Measurements from ENCODE around the gene TMEM183A.

The TMEM183A gene

DNA sequence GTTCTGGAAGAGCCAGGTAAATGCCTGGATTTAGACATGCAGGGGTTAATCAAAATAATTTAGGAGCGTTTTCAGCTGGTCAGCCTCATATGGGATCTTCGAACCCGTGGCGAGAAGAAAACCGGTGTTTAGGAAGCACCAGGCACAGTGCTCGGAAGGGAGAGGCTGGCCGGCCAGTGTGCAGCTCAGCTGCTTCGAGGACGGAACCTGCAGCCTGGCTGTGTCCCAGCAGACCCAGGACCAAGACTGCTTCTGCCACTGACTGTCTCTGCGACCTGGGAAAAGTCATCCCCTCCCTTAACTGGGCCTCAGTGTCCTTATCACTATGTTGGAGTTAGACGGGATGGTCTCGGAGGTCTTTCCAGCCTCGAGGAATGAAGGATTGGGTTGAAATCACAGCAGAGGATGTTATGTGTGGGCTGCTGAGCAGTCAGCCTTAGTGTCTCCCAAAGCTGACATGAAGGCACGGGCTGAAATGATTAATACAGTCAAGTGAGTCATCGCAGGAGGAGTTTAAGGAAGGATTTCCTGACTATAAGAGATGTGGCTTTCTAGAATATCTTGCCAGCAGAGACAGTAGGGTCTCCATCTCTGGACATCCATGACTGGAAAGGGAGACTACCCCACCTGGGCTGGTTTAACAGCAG, 39.9 kb downstream of the TMEM183A start:
- DNase-seq (ENCODE audit: low read depth): no peak

DNA sequence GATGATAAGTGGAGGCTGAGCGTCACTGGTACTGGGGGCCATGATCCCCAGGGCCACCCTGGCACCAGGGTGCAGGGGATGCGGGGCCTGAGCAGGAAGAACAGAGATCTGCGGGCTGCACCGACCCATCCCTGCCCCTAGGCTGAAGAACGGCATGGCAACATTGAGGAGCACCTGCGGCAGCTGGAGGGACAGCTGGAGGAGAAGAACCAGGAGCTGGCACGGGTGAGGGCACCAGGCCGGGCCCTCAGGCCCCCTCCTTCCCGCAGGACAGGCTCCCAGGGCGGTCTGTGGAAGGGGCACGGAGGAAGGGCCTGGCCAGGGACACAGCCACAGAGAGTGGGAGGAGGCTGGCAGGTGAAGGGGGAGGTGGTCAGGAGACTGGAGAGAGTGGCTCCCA, 40.9 kb downstream of the TMEM183A start:
- no peak for DNase-seq (ENCODE audit: low read depth)

GRCh38 chr1:203048555-203049051, 41.4 kb downstream of the TMEM183A start:
- no peak for DNase-seq (ENCODE audit: low read depth)

GRCh38 chr1:203049077-203049476, 41.9 kb downstream of the TMEM183A start:
- no peak for DNase-seq (ENCODE audit: low read depth)

DNA sequence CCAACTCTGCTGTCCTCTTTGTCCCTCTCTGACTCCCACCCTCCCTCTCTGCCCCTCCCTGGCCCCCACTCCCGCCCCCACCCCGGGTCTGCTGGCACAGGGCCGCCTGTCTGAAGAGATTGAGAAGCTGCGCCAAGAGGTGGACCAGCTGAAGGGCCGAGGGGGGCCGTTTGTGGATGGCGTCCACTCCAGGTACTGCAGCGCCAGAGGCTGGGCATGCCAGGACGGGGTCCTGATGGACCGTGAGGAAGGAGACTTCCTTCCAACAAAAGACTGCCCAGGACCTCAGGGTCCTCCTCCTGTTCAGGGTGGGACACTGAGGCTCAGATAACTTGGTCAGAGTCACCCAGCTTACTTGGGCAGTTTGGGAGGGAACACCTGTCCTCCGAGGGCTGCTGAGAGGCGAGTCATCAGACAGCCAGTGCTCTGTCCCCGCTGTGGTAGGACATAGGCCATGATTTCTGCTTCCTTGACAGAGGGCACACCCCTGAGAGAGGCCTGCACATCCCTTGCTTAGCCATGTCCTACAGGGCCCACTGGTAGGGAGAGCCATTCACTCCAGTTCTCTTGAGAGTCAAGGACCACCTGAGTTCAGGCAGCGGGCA, 42.5 kb downstream of the TMEM183A start:
- no peak for DNase-seq (ENCODE audit: low read depth)

- DNase-seq (ENCODE audit: low read depth): no peak
Measured at GRCh38 chr1:203050826-203051225, 43.7 kb downstream of the TMEM183A start.

- DNase-seq (ENCODE audit: low read depth): no peak
Measured at GRCh38 chr1:203051841-203052324, 44.7 kb downstream of the TMEM183A start.

DNA sequence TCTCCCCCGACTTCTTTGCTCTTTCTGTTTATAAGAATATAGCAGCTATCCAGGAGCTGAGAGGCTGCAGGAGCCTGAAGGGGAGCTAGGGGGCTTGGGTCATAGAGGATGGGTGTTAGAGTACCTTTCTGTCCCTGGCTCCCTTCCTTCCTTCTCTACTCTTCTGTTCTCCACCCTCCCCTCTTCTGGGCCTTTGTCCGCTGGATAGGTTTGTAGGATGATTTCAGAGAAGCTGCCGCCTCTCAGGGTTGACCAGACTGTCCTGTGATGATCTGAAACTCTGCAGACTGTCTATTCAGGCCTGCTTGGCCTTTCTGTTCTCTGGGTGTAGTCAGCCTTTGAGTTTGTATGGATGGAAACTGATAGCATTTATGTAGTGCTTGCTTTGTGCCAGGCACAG, 45.4 kb downstream of the TMEM183A start:
- DNase-seq (ENCODE audit: low read depth): no peak

DNA sequence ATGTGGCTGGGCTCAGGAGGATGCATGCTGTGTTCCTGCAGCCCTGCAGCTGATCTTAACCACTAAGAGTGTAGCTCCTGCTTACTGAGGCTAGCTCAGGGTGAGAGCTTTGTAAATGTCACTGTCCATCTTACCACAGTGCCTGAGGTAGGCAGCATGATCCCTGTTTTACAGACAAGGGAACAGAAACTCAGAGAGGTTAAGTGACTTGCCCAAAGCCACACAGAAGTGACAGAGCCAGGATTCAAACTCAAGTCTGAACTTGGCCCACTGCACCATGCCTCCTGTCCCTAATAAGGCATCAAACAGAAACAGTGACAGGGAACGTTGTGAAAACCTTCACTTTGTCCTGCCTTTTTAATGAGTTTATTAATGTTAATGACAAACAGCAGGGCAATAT, 47.0 kb downstream of the TMEM183A start:
- no peak for DNase-seq (ENCODE audit: low read depth)

GRCh38 chr1:203054642-203055041, 47.5 kb downstream of the TMEM183A start:
- no peak for DNase-seq (ENCODE audit: low read depth)

GRCh38 chr1:203055161-203055799, 48.1 kb downstream of the TMEM183A start:
- no peak for DNase-seq (ENCODE audit: low read depth)

GRCh38 chr1:203056012-203056411, 48.8 kb downstream of the TMEM183A start:
- no peak for DNase-seq (ENCODE audit: low read depth)

DNA sequence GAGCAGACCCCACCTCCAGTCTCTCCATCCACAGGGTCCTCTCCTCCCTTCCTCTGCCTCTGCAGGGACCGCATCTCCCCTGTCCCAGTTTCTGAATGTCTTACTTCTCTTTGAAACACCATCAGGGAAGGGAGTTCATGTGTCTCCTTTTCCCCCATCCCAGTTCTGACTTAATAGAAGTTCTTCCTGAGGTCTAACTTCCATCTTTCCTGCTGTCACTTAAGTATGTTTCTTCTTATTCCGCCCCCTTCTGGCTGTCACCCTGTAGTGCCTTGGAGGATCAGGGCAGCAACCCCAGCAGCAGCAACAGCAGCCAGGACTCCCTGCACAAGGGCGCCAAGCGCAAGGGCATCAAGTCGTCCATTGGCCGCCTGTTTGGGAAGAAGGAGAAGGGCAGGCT, 49.3 kb downstream of the TMEM183A start:
- no peak for DNase-seq (ENCODE audit: low read depth)

DNA sequence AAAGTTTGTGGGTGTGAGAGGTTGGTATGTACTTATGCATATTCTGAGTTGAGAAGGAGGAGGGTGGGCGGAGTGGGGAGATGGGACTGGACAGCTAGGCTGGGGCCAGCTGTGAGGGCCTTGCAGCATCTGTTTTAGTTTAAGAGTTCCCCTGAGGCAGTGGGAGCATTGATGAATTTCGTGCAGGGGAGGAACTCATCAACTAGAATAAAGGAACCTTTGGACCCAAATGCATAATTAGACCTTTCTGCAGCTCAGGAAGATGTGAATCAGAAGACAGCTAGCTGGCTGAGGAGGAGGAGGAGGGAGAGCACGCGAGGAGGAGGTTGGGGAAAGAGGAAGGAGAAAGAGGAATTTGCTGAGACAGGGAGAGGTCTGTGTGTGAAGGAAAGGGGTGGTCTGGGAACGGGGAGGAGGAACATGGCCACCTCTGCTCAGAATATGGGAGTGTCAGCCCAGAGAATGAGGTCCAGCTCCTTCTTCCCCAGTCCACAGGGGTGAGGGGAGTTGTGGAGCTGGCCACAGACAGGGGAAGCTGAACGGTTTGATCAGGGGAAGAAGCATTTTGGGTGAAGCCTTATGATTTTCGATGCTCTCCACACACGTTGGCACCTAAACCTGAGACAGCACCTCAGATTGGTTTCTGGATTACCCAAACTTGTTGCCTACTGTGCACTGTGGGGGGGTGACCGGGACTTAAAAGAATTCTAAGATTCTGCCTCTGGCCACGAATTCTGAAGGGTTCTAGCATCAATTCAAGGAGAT, 50.9 kb downstream of the TMEM183A start:
- DNase-seq (ENCODE audit: low read depth): no peak

DNA sequence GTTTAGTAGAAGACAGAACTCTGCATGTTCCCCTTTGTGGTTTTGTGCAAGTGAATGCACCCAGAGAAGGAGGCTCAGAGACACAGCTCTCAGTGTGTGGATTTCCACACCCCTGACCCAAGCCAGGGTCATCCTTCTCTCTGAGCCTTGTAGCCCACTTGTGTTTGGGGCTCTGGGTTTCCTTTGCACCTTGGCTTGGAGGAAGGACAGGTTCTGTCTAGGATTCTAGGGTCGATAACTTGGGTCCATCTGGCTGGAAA, 51.4 kb downstream of the TMEM183A start:
- no peak for DNase-seq (ENCODE audit: low read depth)

DNA sequence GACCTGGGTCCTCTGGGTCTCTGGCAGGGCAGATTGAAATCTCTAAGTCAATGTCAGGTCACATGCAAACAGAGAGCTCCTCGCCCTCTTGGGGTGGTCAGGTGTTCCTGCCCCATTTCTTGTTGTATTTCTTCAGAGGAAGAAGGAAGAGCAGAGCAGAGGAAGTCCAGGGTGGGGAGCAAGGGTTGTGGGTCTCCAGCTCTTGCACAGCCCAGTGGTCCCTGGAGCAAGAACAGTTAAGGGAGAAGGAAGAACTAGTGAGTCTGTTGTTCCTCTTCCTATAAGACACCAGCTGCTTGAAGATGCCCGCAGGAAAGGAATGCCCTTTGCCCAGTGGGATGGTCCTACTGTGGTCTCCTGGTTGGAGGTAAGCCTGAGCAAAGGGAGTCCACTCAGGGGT, 52.3 kb downstream of the TMEM183A start:
- DNase-seq (ENCODE audit: low read depth): no peak

- DNase-seq (ENCODE audit: low read depth): no peak
Measured at GRCh38 chr1:203060115-203060514, 52.9 kb downstream of the TMEM183A start.

DNA sequence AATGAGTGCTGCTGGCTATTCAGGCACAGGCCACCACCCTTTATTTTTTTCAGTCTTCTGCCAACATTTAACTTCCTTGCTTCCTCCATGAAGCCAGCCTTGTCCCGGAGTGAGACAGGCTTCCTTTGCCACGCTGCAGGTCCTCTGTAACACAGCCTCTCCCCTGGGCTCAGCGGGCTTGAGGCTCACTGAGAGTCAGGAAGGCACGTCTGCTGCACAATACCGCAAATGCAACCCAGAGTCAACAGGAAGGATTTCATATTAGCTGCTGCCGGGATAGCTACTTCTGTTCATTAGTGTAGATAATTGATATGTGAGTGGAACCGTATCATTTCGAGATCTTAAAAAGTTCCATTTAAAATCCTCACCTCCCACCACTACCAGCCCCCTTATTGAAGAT, 56.1 kb downstream of the TMEM183A start:
- no peak for DNase-seq (ENCODE audit: low read depth)

DNA sequence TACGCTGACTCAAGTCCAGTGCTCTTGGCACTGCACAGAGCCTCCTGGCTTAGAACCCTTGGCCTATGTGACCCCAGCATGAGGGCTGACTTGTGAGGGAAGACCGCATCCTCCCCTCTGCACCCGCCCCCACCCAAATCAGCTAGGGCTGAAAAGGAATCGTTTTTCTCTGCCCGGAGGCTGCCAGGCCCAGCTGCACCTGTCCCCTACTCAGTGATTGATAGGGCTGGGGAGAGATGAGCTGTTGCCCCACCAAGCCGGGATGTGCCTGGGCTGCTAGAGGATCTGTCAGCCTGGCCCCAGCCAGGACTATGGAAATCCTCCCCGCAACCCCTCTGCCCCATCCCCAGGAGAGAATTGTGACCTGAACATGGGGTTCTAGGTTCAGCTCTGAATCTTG, 58.0 kb downstream of the TMEM183A start:
- no peak for DNase-seq (ENCODE audit: low read depth)

- no peak for DNase-seq (ENCODE audit: low read depth)
Measured at GRCh38 chr1:203065986-203066385, 58.8 kb downstream of the TMEM183A start.

DNA sequence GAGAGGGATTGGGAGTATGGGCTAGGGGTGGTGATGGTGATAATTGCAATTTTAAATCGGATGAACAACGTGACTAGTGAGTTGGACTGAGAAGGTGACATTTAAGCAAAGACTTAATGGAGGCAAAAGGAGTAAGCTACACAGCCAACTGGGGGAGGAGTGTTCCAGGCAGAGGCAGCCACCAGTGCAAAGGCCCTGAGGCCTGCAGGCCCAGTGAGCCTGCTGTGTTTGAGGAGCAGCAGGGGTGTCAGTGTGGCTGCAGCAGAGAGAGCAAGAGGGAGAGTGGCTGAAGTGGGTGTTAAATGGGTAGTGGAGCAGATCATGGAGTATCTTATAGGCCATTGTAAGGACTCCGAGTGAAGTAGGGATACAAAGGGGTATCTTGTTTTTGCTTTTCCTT, 59.8 kb downstream of the TMEM183A start:
- DNase-seq (ENCODE audit: low read depth): no peak

DNA sequence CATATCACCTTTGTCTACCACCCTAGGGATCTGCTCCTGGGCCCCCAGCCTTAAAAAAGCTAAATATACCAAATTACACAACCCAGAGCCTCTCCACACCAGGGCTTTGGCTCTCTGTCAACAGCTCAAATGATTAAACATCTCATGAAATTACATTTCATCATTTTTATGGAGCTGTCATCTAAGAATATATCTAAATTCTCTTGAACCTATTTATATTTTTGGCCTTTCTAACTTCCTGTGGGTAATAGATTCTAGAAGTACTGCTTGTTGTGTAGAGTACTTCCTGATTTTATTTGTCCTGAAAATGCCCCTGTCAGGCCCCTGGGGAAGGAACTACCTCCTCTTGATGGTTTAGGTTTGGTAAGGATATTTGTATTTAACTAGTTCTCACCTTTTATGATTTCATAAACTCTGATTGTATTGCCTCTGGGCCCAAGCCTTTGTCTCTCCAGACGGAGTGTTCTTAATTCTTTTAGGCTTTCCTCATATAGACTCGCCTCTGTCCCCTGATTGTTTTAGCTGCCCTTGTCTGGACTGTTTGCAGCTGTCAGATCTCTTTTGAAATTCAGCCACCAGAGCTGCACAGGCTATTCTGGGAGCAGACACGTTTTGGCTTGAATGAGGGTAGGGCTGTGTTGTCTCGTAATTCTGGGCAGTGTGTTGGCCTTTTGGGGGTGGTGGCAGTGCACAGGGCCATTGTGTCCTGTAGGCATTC, 62.0 kb downstream of the TMEM183A start:
- DNase-seq (ENCODE audit: low read depth): no peak

Measured in HS-27A (cell line).